Suprapubic skin (tissue), 4 donors: Measurements from ENCODE around the gene PDE4C. TPM values are rescaled to one million over a fixed set of nuclear protein-coding genes. Genes with fewer than 3 reads are reported as not detected.

ENCODE experiments used
- DNase-seq, 2 donors: peaks; one replicate each; pipeline ENCODE4 v3.0.0-alpha.2; 2019; ENCODE audit warnings: low spot score in 2 of 2
- H3K27ac ChIP-seq: fragments of 200-600 bp; sonication (generic); one replicate; pipeline ENCODE4 v1.5.1; 2019
- H3K27me3 ChIP-seq: fragments of 200-600 bp; sonication (generic); one replicate; pipeline ENCODE4 v1.5.1; 2019
- H3K36me3 ChIP-seq: fragments of 200-600 bp; sonication (generic); one replicate; pipeline ENCODE4 v1.5.1; 2019
- H3K4me1 ChIP-seq: fragments of 200-600 bp; sonication (generic); one replicate; pipeline ENCODE4 v1.5.1; 2019
- H3K4me3 ChIP-seq: fragments of 200-600 bp; sonication (generic); one replicate; pipeline ENCODE4 v1.5.1; 2019; ENCODE audit warnings: mild to moderate bottlenecking
- H3K9me3 ChIP-seq: fragments of 200-600 bp; sonication (generic); one replicate; pipeline ENCODE4 v1.5.1; 2019
- CTCF ChIP-seq, 2 donors: fragments of 200-600 bp in 1 of 2; fragments of 450-650 bp in 1 of 2; sonication (generic) in 1 of 2; IDR thresholded peaks; one replicate each; pipeline ENCODE4 v1.5.1; 2016 to 2019; ENCODE audit warnings: antibody characterized with exemption in 2 of 2, mild to moderate bottlenecking in 1 of 2, moderate library complexity in 1 of 2
- EP300 ChIP-seq: sonication (generic); formaldehyde crosslinking; IDR thresholded peaks from one replicate; pipeline ENCODE4 v1.6.1; 2017; ENCODE audit warnings: antibody characterized with exemption
- POLR2A ChIP-seq, 2 donors: fragments of 450-650 bp; IDR thresholded peaks; one replicate each; pipeline ENCODE4 v1.6.1; 2017; ENCODE audit warnings: antibody characterized with exemption in 2 of 2, mild to moderate bottlenecking in 2 of 2, moderate library complexity in 2 of 2
- POLR2AphosphoS5 ChIP-seq, 3 donors: sonication (generic); formaldehyde crosslinking; IDR thresholded peaks; one replicate each; pipeline ENCODE4 v1.6.1; 2017; ENCODE audit warnings: antibody characterized with exemption in 3 of 3
- WGBS: methylation state at CpG from one replicate; pipeline ENCODE4 v1.1.5; 2018; 5-methylcytosine and 5-hydroxymethylcytosine counted together
- total RNA-seq, 4 donors: library from RNA; depleted of rRNA; stranded (reverse); fragments of >200 nt; gene quantifications; one replicate each; pipeline ENCODE4 v1.1.0, GENCODE V29; 2016

Gene PDE4C
- total RNA-seq, 4 donors from 2014 or later = 0.47 to 2.0 TPM; not detected in 2

- WGBS = 64% methylated on average over 15 of the region's 18 CpGs
- TF ChIP-seq CTCF (IDR thresholded peaks at IDR 0.05) = no peak
- no peak for TF ChIP-seq POLR2AphosphoS5 (IDR thresholded peaks at IDR 0.05)
- no peak for TF ChIP-seq POLR2A (IDR thresholded peaks at IDR 0.05)
- no peak for TF ChIP-seq EP300
- H3K27ac ChIP-seq = no peak overlapping the region
- DNase-seq = no peak
- peaks cover 81% of the 10 kb centered on the region for H3K27me3 ChIP-seq
- no peaks in the 10 kb centered on the region for H3K36me3 ChIP-seq
- H3K4me1 ChIP-seq = peaks cover 9% of the 10 kb centered on the region
- no peak overlapping the region for H3K4me3 ChIP-seq
- no peaks in the 10 kb centered on the region for H3K9me3 ChIP-seq
Measured at GRCh38 chr19:18230941-18231734, 4.9 kb upstream of the PDE4C start.

- no peaks in the 10 kb centered on the region for H3K36me3 ChIP-seq
- H3K4me1 ChIP-seq = peaks cover 22% of the 10 kb centered on the region
- DNase-seq = no peak
- H3K4me3 ChIP-seq = no peak overlapping the region
- H3K27me3 ChIP-seq = peaks cover 84% of the 10 kb centered on the region
- TF ChIP-seq EP300 (no peak), POLR2A (IDR thresholded peaks at IDR 0.05) (no peak), POLR2AphosphoS5 (IDR thresholded peaks at IDR 0.05) (no peak), CTCF (IDR thresholded peaks at IDR 0.05) (no peak)
- no peak overlapping the region for H3K27ac ChIP-seq
- no peaks in the 10 kb centered on the region for H3K9me3 ChIP-seq
- WGBS = 85% methylated on average over 4 of the region's 4 CpGs
Measured at GRCh38 chr19:18229915-18230314, 3.7 kb upstream of the PDE4C start.

GRCh38 chr19:18229474-18229873, 3.2 kb upstream of the PDE4C start:
- Histone ChIP-seq H3K27me3 (peaks cover 85% of the 10 kb centered on the region), H3K27ac (no peak overlapping the region), H3K4me1 (peaks cover 26% of the 10 kb centered on the region), H3K9me3 (no peaks in the 10 kb centered on the region), H3K4me3 (no peak overlapping the region), H3K36me3 (no peaks in the 10 kb centered on the region)
- no peak for TF ChIP-seq POLR2A (IDR thresholded peaks at IDR 0.05)
- no peak for TF ChIP-seq EP300
- TF ChIP-seq POLR2AphosphoS5 (IDR thresholded peaks at IDR 0.05) = no peak
- no peak for TF ChIP-seq CTCF (IDR thresholded peaks at IDR 0.05)
- no peak for DNase-seq
- 78% methylated on average over 5 of the region's 5 CpGs for WGBS

- 78% methylated on average over 6 of the region's 6 CpGs for WGBS
- DNase-seq = no peak
- no peaks in the 10 kb centered on the region for H3K36me3 ChIP-seq
- peaks cover 68% of the 10 kb centered on the region for H3K27me3 ChIP-seq
- peaks cover 32% of the 10 kb centered on the region for H3K4me1 ChIP-seq
- H3K9me3 ChIP-seq = no peaks in the 10 kb centered on the region
- TF ChIP-seq POLR2AphosphoS5 (IDR thresholded peaks at IDR 0.05) = no peak
- no peak for TF ChIP-seq CTCF (IDR thresholded peaks at IDR 0.05)
- TF ChIP-seq EP300 = no peak
- H3K4me3 ChIP-seq = no peak overlapping the region
- no peak overlapping the region for H3K27ac ChIP-seq
Measured at GRCh38 chr19:18227781-18228271, 1.6 kb upstream of the PDE4C start.

- Histone ChIP-seq H3K27ac (no peak overlapping the region), H3K9me3 (no peaks in the 10 kb centered on the region), H3K27me3 (peaks cover 62% of the 10 kb centered on the region), H3K36me3 (no peaks in the 10 kb centered on the region), H3K4me3 (no peak overlapping the region), H3K4me1 (peaks cover 32% of the 10 kb centered on the region)
- 77% methylated on average over 15 of the region's 18 CpGs for WGBS
- TF ChIP-seq POLR2AphosphoS5 (IDR thresholded peaks at IDR 0.05) (no peak), EP300 (no peak), POLR2A (IDR thresholded peaks at IDR 0.05) (no peak), CTCF (IDR thresholded peaks at IDR 0.05) (no peak)
- no peak for DNase-seq
Measured at GRCh38 chr19:18226956-18227780, 930 bp upstream of the PDE4C start.
